SK-N-SH treated with all-trans-retinoic acid at 6 μM for 48 hours (cell line): Measurements from ENCODE around the gene CTRB2.
"Not testable (repeated sequence)": the region's sequence is repeated elsewhere in the genome, so short reads cannot be mapped to it uniquely, and the experiment has no call there.

ENCODE experiments used
- ARNTL ChIP-seq: fragments of 450-650 bp; formaldehyde crosslinking; IDR thresholded peaks from 2 replicates; pipeline ENCODE4 v1.5.0; 2020; ENCODE audit warnings: low read depth, mild to moderate bottlenecking, moderate library complexity, borderline replicate concordance
- CREB5 ChIP-seq: fragments of 250-450 bp; sonication (Bioruptor Pico); IDR thresholded peaks from 2 replicates; pipeline ENCODE4 v1.5.1; 2020; ENCODE audit warnings: low read depth, mild to moderate bottlenecking, moderate library complexity
- PATZ1 ChIP-seq: fragments of 250-450 bp; sonication (Bioruptor Pico); IDR thresholded peaks from 2 replicates; pipeline ENCODE4 v1.8.0; 2020; ENCODE audit warnings: mild to moderate bottlenecking, moderate library complexity, borderline replicate concordance
- TSHZ2 ChIP-seq: fragments of 250-450 bp; sonication (Bioruptor Pico); IDR thresholded peaks from 2 replicates; pipeline ENCODE4 v1.5.0; 2020; ENCODE audit warnings: mild to moderate bottlenecking, moderate library complexity
- ZFP30 ChIP-seq: fragments of 450-650 bp; formaldehyde crosslinking; IDR thresholded peaks from 2 replicates; pipeline ENCODE4 v1.5.0; 2022; ENCODE audit warnings: mild to moderate bottlenecking, moderate library complexity
- ZNF565 ChIP-seq: fragments of 450-650 bp; formaldehyde crosslinking; conservative IDR thresholded peaks from 2 replicates; pipeline ENCODE4 v1.5.0; 2020; ENCODE audit warnings: low read depth, mild to moderate bottlenecking, moderate library complexity
- ZNF8 ChIP-seq: fragments of 450-650 bp; formaldehyde crosslinking; IDR thresholded peaks from 2 replicates; pipeline ENCODE4 v1.5.0; 2020; ENCODE audit warnings: mild to moderate bottlenecking, moderate library complexity

- not testable (repeated sequence) for TF ChIP-seq ZNF565 (CRISPR knock-in tag); TSHZ2 (CRISPR knock-in tag); CREB5 (CRISPR knock-in tag); ZNF8 (CRISPR knock-in tag); ARNTL (CRISPR knock-in tag); PATZ1; ZFP30 (CRISPR knock-in tag)
These were observed 1.5 kb downstream of the CTRB2 start for GRCh38 chr16:75205438-75205837.
